HepG2 (cell line): Measurements from ENCODE around the gene SATB2. TPM values are rescaled to one million over a fixed set of nuclear protein-coding genes. Genes with fewer than 3 reads are reported as not detected.
A peak's percentile ranks its signal among the peaks of the same experiment; 100 is the strongest.

Source experiments
- BATF2 ChIP-seq: sonication (generic); formaldehyde crosslinking; IDR thresholded peaks from 2 replicates; pipeline ENCODE4 v1.8.0; 2022; ENCODE audit warnings: mild to moderate bottlenecking, missing genetic modification reagents, moderate library complexity
- DNMT1 ChIP-seq: sonication (generic); formaldehyde crosslinking; IDR thresholded peaks from 2 replicates; pipeline ENCODE4 v1.5.1; 2020; ENCODE audit warnings: mild to moderate bottlenecking, missing genetic modification reagents
- HOXA5 ChIP-seq: sonication (generic); formaldehyde crosslinking; IDR thresholded peaks from 2 replicates; pipeline ENCODE4 v1.4.0; 2020; ENCODE audit warnings: missing genetic modification reagents
- HOXA9 ChIP-seq: sonication (generic); formaldehyde crosslinking; IDR thresholded peaks from 2 replicates; pipeline ENCODE4 v1.8.1; 2022; ENCODE audit warnings: missing genetic modification reagents, mild to moderate bottlenecking, moderate library complexity, borderline replicate concordance
- JUNB ChIP-seq: sonication (generic); formaldehyde crosslinking; IDR thresholded peaks from 2 replicates; pipeline ENCODE4 v1.8.0; 2022; ENCODE audit warnings: missing genetic modification reagents, mild to moderate bottlenecking, borderline replicate concordance
- KLF12 ChIP-seq: sonication (generic); formaldehyde crosslinking; IDR thresholded peaks from 2 replicates; pipeline ENCODE4 v1.4.0; 2020; ENCODE audit warnings: missing genetic modification reagents, borderline replicate concordance
- POLR2AphosphoS5 ChIP-seq: IDR thresholded peaks from 2 replicates; pipeline ENCODE4 v1.6.1; 2012; ENCODE audit warnings: low read depth, low read length
- RCOR2 ChIP-seq: IDR thresholded peaks from 2 replicates; pipeline ENCODE4 v1.6.1; 2016; ENCODE audit warnings: missing biosample characterization, missing genetic modification reagents
- RXRA ChIP-seq: sonication (generic); formaldehyde crosslinking; IDR thresholded peaks from 2 replicates; pipeline ENCODE4 v1.5.1; 2020; ENCODE audit warnings: missing genetic modification reagents
- SOX5 ChIP-seq: IDR thresholded peaks from 2 replicates; pipeline ENCODE4 v1.6.1; 2016; ENCODE audit warnings: borderline replicate concordance
- SRSF9 ChIP-seq: fragments of 200-400 bp; formaldehyde crosslinking; IDR thresholded peaks from 2 replicates; pipeline ENCODE4 v1.6.1; 2018; ENCODE audit warnings: borderline replicate concordance, mild to moderate bottlenecking, low read depth, low read length; ENCODE audit not compliant: insufficient read depth, poor library complexity, severe bottlenecking
- XRCC5 ChIP-seq: fragments of 200-400 bp; formaldehyde crosslinking; optimal IDR thresholded peaks from 2 replicates; pipeline ENCODE3; 2017; ENCODE audit warnings: mild to moderate bottlenecking, low read length
- ZBTB37 ChIP-seq: sonication (generic); formaldehyde crosslinking; IDR thresholded peaks from 2 replicates; pipeline ENCODE4 v1.4.0; 2020; ENCODE audit warnings: mild to moderate bottlenecking, missing genetic modification reagents
- ZNF33A ChIP-seq: sonication (generic); formaldehyde crosslinking; IDR thresholded peaks from 2 replicates; pipeline ENCODE4 v1.5.1; 2020; ENCODE audit warnings: missing genetic modification reagents, mild to moderate bottlenecking, moderate library complexity, borderline replicate concordance
- ZNF460 ChIP-seq: sonication (generic); formaldehyde crosslinking; IDR thresholded peaks from 2 replicates; pipeline ENCODE4 v1.5.1; 2020; ENCODE audit warnings: missing genetic modification reagents, mild to moderate bottlenecking, borderline replicate concordance
- ZNF550 ChIP-seq: sonication (generic); formaldehyde crosslinking; IDR thresholded peaks from 2 replicates; pipeline ENCODE4 v1.4.0; 2020; ENCODE audit warnings: mild to moderate bottlenecking, missing genetic modification reagents, borderline replicate concordance
- ZNF670 ChIP-seq: sonication (generic); formaldehyde crosslinking; IDR thresholded peaks from 2 replicates; pipeline ENCODE4 v1.8.0; 2022; ENCODE audit warnings: mild to moderate bottlenecking, missing genetic modification reagents, borderline replicate concordance
- ZNF687 ChIP-seq: sonication (generic); formaldehyde crosslinking; IDR thresholded peaks from 2 replicates; pipeline ENCODE4 v1.5.1; 2020; ENCODE audit warnings: mild to moderate bottlenecking, missing genetic modification reagents, moderate library complexity
- polyA plus RNA-seq, 8 experiments: library from polyadenylated mRNA; depleted of rRNA in 3 of 8; stranded (reverse) in 7 of 8; unstranded in 1 of 8; fragments of >200 nt; fragmentation: Illumina TruSeq in 4 of 8; extraction: Trizol in 4 of 8; gene quantifications; 2 replicates each; pipeline versions ENCODE4 v1.2.1 to v1.2.3, GENCODE V29; 2011 to 2016; ENCODE audit warnings: low read depth in 4 of 8, missing spikeins in 1 of 8, mixed read lengths in 1 of 8; ENCODE audit not compliant: insufficient read depth in 1 of 8
- total RNA-seq, 5 experiments: library from RNA; depleted of rRNA; stranded (reverse); fragments of >200 nt; fragmentation: Illumina TruSeq; extraction: Trizol; gene quantifications; 2 replicates each; pipeline ENCODE4 v1.2.3, GENCODE V29; 2016; ENCODE audit warnings: low read depth in 1 of 5
- TF ChIP-seq, protein P1 (sequence below): IDR thresholded peaks from 2 replicates; pipeline ENCODE4 v1.6.1; 2018; ENCODE audit warnings: missing genetic modification reagents, mild to moderate bottlenecking, missing compliant biosample characterization

SATB2 gene
- total and polyA plus RNA-seq, 2 of the 13 experiments (the other 11 are each of a cell fraction or from before 2014, with no cell fraction given) = 2.5 to 5.5 TPM

- TF ChIP-seq XRCC5 (peak; percentile 76), DNMT1 (CRISPR knock-in tag) (no peak), RXRA (CRISPR knock-in tag) (0 out of 2 replicates have a peak, but pooled peaks have one; percentile 12), BATF2 (no peak), ZNF33A (CRISPR knock-in tag) (no peak; the same call in 1 of the 2 replicates), RCOR2 (no peak), ZNF670 (CRISPR knock-in tag) (peak; percentile 73; the same call in 1 of the 2 replicates), POLR2AphosphoS5 (no peak), ZNF550 (CRISPR knock-in tag) (no peak), ZNF460 (CRISPR knock-in tag) (no peak), SRSF9 (no peak), ZNF687 (CRISPR knock-in tag) (peak; percentile 95), HOXA5 (CRISPR knock-in tag) (no peak; the same call in 1 of the 2 replicates), HOXA9 (peak; percentile 70; the same call in 1 of the 2 replicates), JUNB (peak; percentile 57; the same call in 1 of the 2 replicates), KLF12 (CRISPR knock-in tag) (no peak), ZBTB37 (peak; percentile 32; the same call in 1 of the 2 replicates), SOX5 (0 out of 2 replicates have a peak, but pooled peaks have one; percentile 22)
- TF ChIP-seq, protein P1, sequence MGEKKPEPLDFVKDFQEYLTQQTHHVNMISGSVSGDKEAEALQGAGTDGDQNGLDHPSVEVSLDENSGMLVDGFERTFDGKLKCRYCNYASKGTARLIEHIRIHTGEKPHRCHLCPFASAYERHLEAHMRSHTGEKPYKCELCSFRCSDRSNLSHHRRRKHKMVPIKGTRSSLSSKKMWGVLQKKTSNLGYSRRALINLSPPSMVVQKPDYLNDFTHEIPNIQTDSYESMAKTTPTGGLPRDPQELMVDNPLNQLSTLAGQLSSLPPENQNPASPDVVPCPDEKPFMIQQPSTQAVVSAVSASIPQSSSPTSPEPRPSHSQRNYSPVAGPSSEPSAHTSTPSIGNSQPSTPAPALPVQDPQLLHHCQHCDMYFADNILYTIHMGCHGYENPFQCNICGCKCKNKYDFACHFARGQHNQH (CRISPR knock-in tag) = peak; percentile 55
These were observed 1.8 kb upstream of the SATB2 start (continued) for GRCh38 chr2:199459286-199460100.
